Measurements from ENCODE around the gene SORCS1.

Gene SORCS1

DNA sequence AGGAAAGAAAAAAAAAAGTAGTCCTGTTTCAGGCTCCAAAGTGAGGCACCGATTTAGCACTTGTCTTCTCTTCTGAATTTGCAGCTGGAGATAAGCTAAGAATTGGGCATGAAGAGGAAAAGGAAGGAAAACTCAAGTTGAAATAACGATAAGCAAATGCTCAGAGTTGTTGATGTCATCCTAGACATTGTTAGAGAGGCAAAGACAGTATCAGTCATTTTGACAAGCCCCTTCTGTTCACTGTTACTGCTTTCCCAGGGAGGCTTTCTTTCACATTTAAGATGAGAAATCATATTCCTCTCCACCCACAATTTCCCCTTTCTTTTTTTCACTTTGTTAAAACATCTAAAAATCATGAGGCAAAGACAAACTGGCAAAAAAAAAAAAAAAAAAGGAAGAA is 41.8 kb downstream of the SORCS1 start:
- no peak overlapping the region for H3K4me3 ChIP-seq (ENCODE audit: low read depth, low read length)
- TF ChIP-seq, protein P1, sequence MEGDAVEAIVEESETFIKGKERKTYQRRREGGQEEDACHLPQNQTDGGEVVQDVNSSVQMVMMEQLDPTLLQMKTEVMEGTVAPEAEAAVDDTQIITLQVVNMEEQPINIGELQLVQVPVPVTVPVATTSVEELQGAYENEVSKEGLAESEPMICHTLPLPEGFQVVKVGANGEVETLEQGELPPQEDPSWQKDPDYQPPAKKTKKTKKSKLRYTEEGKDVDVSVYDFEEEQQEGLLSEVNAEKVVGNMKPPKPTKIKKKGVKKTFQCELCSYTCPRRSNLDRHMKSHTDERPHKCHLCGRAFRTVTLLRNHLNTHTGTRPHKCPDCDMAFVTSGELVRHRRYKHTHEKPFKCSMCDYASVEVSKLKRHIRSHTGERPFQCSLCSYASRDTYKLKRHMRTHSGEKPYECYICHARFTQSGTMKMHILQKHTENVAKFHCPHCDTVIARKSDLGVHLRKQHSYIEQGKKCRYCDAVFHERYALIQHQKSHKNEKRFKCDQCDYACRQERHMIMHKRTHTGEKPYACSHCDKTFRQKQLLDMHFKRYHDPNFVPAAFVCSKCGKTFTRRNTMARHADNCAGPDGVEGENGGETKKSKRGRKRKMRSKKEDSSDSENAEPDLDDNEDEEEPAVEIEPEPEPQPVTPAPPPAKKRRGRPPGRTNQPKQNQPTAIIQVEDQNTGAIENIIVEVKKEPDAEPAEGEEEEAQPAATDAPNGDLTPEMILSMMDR (IDR thresholded peaks at IDR 0.05; ENCODE audit: insufficient read depth, low read depth, low read length, missing control alignments), result no peak
- peak; percentile 9 for DNase-seq (ENCODE audit: low read depth)

DNA sequence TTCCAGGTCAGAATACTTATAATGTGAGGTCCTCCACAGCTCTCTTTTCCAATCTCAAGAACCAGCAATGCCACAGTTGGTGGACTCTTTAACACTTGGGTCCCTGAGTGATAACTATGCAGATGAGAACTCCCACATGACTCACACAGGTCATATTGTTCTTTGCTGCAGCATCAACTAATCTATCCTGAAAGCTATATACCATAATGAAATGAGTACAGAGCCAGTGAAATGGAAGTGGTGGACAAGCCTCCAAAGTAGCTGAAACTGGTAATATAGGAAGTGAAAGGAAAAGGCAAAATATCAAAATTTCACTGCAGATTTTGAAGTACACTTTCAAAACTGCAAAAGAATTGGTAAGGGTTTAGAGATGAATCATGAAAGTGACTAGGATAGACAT is 45.6 kb downstream of the SORCS1 start:
- TF ChIP-seq, protein P1 (IDR thresholded peaks at IDR 0.05; ENCODE audit: insufficient read depth, low read depth, low read length, missing control alignments), result no peak
- peak; percentile 53 for DNase-seq (ENCODE audit: low read depth)
- no peak overlapping the region for H3K4me3 ChIP-seq (ENCODE audit: low read depth, low read length)

DNA sequence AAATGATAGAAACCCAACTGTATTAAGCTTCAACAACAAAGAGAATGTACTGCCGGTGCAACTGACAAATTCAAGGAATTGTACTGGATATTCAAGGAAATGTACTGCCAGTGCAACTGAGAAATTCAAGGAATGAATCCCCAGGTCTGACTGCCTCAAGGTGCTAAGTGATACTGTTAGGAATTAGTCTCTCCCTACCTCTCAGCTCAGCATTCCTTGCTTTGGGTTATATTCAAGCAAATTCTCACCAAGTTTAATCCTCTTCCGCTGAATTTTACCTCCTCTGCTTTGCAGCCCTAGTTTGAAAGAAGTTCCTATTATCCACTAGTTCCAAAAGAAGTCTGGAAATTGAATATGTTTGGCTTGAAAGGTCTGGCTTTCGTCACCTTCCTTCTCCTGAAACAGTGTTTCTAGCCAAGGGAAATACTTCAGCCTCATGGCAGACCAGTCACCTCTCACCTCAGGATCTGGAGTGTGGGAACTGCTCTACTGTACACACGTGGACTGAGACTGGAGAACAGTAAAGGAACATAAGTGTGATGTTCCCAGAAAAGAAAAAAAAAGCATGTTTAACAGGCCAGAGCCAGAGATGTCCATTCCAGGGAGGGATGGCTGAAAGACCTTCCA is 60.4 kb downstream of the SORCS1 start:
- no peak for DNase-seq (ENCODE audit: low read depth)
- TF ChIP-seq, protein P1 (IDR thresholded peaks at IDR 0.05; ENCODE audit: insufficient read depth, low read depth, low read length, missing control alignments), result no peak
- H3K4me3 ChIP-seq (ENCODE audit: low read depth, low read length), result no peak overlapping the region

DNA sequence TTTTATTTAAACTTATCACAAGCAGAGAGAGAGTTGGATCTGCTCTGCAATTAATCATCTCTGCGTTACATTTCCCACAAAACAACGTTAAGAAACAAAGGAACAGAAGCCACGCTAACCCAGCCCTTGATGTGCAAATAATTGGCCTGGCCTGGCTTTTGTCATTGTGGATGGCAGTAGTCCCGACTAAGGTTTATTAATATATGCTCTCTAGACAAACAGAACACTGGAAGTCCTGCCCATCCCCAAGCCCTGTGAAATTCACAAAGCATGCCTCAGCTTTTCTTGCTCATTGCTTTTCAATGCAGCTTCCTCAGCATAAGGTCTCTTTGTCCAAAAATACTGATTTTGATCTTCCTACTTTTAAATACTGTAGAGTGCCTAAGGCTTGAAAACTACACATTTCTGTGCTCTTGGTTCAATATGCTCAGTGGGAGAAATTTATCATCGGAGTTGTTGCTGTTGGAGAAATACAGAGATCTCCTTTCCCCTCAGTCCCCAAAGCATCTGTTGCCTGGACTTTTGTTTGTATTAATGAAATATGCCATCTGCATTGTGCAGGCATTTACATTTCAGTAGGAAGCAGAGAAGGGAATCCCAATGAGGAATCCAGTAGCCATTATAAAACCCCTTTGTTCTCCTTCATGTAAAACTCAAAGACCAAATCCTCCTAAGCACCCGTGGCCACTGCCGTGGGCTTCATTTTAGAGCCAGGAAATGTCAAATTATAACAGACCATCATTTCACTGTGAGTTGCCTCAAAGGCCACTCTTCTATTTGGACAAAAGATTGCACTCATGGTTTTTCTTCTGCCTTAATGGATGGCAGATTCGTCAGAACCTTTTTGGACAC is 61.1 kb downstream of the SORCS1 start:
- TF ChIP-seq, protein P1 (IDR thresholded peaks at IDR 0.05; ENCODE audit: insufficient read depth, low read depth, low read length, missing control alignments), result no peak
- H3K4me3 ChIP-seq (ENCODE audit: low read depth, low read length), result no peak overlapping the region
- DNase-seq (ENCODE audit: low read depth), result no peak

DNA sequence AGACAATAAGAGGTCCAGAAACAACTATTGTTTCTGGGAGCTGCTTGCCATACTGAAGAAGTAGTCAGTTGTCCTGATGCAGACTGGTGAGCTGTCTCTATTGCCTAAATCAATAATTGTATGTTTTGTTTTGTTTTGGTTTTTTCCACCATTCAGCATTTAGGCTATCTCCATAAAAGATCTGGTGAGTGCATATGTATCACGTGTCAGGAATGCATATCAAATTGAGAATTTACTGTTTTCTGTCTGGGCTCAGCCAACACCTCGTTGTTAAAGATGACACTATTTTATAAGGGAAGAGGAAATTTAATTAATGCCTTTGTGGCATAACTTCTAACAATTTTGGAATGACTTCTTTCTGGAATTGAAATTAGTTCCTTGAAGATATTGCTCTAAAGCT is 66.2 kb downstream of the SORCS1 start:
- no peak overlapping the region for H3K4me3 ChIP-seq (ENCODE audit: low read depth, low read length)
- no peak for DNase-seq (ENCODE audit: low read depth)
- TF ChIP-seq, protein P1 (IDR thresholded peaks at IDR 0.05; ENCODE audit: insufficient read depth, low read depth, low read length, missing control alignments), result no peak

DNA sequence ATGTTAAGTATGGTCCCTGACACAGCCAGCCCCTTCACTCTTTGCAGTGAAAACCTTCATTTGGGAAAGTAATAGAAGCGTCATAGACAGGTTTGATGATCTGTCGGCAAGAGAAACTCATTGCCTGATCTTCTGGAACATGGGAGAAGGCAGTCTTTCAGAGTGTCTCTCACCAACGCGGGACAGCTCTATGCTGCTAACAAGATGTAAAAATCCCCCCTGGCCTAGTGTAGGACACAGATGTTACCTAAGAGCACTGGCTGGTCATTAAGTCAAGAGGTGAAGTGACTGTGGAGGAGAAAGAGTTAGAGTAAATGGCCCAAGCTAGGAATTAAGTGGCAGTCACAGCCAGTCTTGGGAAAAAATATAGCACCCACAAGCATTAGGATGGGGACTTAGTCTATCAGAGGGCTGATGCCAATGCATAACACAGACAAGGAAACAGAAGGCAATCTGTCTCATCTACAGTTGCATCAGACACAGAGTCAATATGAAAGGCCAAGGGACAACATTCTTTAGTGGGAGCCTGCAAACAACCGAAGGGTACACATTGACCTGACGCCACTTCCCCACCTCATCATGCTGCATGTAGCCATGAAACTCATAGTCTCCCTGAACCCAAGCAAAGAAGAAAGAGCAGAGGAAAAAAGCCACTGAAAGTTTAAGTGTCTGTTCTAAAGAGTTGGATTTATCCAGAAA is 69.5 kb downstream of the SORCS1 start:
- DNase-seq (ENCODE audit: low read depth), result no peak
- TF ChIP-seq, protein P1 (IDR thresholded peaks at IDR 0.05; ENCODE audit: insufficient read depth, low read depth, low read length, missing control alignments), result no peak
- H3K4me3 ChIP-seq (ENCODE audit: low read depth, low read length), result no peak overlapping the region

Measured in GM12865 (cell line).